Loucy (cell line): ENCODE data around the gene ZDHHC14.

Experiments used
- H2AFZ ChIP-seq: fragments of 200-600 bp; sonication (generic); 2 replicates; pipeline ENCODE4 v1.6.0; 2016; ENCODE audit warnings: antibody characterized with exemption, mild to moderate bottlenecking, low read length, moderate library complexity
- H3F3A ChIP-seq: fragments of 200-600 bp; 2 replicates; pipeline ENCODE4 v1.6.0; 2016; ENCODE audit warnings: antibody characterized with exemption, low read depth, mild to moderate bottlenecking
- H3K27me3 ChIP-seq: fragments of 200-600 bp; sonication (generic); 2 replicates; pipeline ENCODE4 v1.6.1; 2014; ENCODE audit warnings: low read length, mild to moderate bottlenecking; ENCODE audit not compliant: insufficient read depth, poor library complexity, severe bottlenecking
- H3K36me3 ChIP-seq: fragments of 200-600 bp; sonication (generic); 2 replicates; pipeline ENCODE4 v1.6.1; 2016; ENCODE audit warnings: low read length; ENCODE audit not compliant: insufficient read depth
- H3K4me1 ChIP-seq: fragments of 200-600 bp; sonication (generic); 2 replicates; pipeline ENCODE4 v1.5.1; 2014; ENCODE audit warnings: low read length, mild to moderate bottlenecking; ENCODE audit not compliant: insufficient read depth, poor library complexity, severe bottlenecking
- H3K4me2 ChIP-seq: fragments of 200-600 bp; sonication (generic); 2 replicates; pipeline ENCODE4 v1.6.0; 2014; ENCODE audit warnings: antibody characterized with exemption, low read length, low read depth, mild to moderate bottlenecking; ENCODE audit not compliant: poor library complexity, severe bottlenecking
- H3K4me3 ChIP-seq: fragments of 200-600 bp; sonication (generic); 2 replicates; pipeline ENCODE4 v1.5.1; 2014; ENCODE audit warnings: low read length, mild to moderate bottlenecking, mixed read lengths; ENCODE audit not compliant: poor library complexity, severe bottlenecking
- H3K79me2 ChIP-seq: fragments of 200-600 bp; sonication (generic); 2 replicates; pipeline ENCODE4 v1.6.1; 2014; ENCODE audit warnings: low read length; ENCODE audit not compliant: insufficient read depth
- H3K9ac ChIP-seq: fragments of 200-600 bp; sonication (generic); 2 replicates; pipeline ENCODE4 v1.6.0; 2014; ENCODE audit warnings: mild to moderate bottlenecking, low read depth, low read length, moderate library complexity; ENCODE audit not compliant: poor library complexity, severe bottlenecking
- H3K9me2 ChIP-seq: fragments of 200-600 bp; sonication (generic); replicated peaks from 2 replicates; pipeline ENCODE4 v1.6.1; 2016; ENCODE audit warnings: low read depth, low read length, mixed read lengths
- H3K9me3 ChIP-seq: fragments of 200-600 bp; sonication (generic); 2 replicates; pipeline ENCODE4 v1.6.1; 2014; ENCODE audit warnings: mild to moderate bottlenecking, antibody characterized with exemption, low read length, low read depth; ENCODE audit not compliant: insufficient read depth
- H4K20me1 ChIP-seq: fragments of 200-600 bp; sonication (generic); 2 replicates; pipeline ENCODE4 v1.6.0; 2014; ENCODE audit warnings: antibody characterized with exemption, low read length, mild to moderate bottlenecking; ENCODE audit not compliant: insufficient read depth, poor library complexity, severe bottlenecking
- EZH2phosphoT487 ChIP-seq: fragments of 200-600 bp; IDR thresholded peaks from 2 replicates; pipeline ENCODE4 v1.6.1; 2018; ENCODE audit warnings: antibody characterized with exemption, mild to moderate bottlenecking, moderate library complexity, borderline replicate concordance
- TF ChIP-seq, protein P1 (sequence below): fragments of 200-600 bp; sonication (generic); conservative IDR thresholded peaks from 2 replicates; pipeline ENCODE4 v1.5.1; 2014; ENCODE audit warnings: mild to moderate bottlenecking, antibody characterized with exemption, low read length

The ZDHHC14 gene

DNA sequence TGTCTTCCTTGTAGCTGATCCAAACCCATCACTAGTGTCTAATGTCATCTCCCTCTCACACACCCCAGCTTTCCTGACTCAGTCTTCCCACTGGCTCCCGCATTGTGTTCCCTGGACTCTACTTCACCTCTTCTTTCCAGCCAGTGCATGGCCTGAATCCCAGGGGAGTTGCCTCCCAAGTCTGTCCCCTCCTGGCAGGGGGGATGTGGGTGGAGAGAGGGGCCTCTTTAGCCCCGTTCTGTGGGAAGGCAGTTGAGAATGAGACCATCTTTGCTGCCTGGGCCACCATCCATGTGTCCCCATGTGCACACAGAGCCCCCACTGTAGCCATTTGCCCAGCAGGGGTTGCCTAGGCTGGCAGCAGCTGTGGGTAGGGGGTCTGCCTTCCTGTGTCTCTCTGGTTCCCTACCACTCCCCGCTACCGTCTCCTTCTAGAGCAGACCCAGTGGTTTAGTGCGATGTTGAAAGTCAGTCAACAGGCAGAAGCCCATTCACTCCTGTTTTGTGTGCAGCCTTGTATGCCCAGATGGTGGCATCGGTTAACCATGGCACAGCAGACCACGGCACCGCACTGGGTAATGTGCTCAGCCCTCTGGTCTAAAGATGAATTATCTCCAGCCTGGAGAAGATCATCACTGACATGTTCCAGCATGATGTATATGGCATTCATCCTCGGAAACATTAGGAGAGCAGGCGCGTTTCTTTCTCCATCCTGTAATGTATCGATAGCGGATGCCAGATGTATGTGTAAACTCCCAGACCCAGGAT is 263.2 kb downstream of the ZDHHC14 start:
- no peaks in the 10 kb centered on the region for H3K79me2 ChIP-seq
- no peaks in the 10 kb centered on the region for H3F3A ChIP-seq
- H4K20me1 ChIP-seq = no peaks in the 10 kb centered on the region
- H3K27me3 ChIP-seq = no peaks in the 10 kb centered on the region
- no peak overlapping the region for H3K9ac ChIP-seq
- H3K9me2 ChIP-seq = no peaks in the 10 kb centered on the region
- no peaks in the 10 kb centered on the region for H3K36me3 ChIP-seq
- TF ChIP-seq, protein P1, sequence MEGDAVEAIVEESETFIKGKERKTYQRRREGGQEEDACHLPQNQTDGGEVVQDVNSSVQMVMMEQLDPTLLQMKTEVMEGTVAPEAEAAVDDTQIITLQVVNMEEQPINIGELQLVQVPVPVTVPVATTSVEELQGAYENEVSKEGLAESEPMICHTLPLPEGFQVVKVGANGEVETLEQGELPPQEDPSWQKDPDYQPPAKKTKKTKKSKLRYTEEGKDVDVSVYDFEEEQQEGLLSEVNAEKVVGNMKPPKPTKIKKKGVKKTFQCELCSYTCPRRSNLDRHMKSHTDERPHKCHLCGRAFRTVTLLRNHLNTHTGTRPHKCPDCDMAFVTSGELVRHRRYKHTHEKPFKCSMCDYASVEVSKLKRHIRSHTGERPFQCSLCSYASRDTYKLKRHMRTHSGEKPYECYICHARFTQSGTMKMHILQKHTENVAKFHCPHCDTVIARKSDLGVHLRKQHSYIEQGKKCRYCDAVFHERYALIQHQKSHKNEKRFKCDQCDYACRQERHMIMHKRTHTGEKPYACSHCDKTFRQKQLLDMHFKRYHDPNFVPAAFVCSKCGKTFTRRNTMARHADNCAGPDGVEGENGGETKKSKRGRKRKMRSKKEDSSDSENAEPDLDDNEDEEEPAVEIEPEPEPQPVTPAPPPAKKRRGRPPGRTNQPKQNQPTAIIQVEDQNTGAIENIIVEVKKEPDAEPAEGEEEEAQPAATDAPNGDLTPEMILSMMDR = peak; percentile 65
- TF ChIP-seq EZH2phosphoT487 = no peak
- no peaks in the 10 kb centered on the region for H3K9me3 ChIP-seq
- H3K4me1 ChIP-seq = peaks cover 30% of the 10 kb centered on the region
- no peak overlapping the region for H2AFZ ChIP-seq
- no peak overlapping the region for H3K4me3 ChIP-seq
- H3K4me2 ChIP-seq = no peak overlapping the region

DNA sequence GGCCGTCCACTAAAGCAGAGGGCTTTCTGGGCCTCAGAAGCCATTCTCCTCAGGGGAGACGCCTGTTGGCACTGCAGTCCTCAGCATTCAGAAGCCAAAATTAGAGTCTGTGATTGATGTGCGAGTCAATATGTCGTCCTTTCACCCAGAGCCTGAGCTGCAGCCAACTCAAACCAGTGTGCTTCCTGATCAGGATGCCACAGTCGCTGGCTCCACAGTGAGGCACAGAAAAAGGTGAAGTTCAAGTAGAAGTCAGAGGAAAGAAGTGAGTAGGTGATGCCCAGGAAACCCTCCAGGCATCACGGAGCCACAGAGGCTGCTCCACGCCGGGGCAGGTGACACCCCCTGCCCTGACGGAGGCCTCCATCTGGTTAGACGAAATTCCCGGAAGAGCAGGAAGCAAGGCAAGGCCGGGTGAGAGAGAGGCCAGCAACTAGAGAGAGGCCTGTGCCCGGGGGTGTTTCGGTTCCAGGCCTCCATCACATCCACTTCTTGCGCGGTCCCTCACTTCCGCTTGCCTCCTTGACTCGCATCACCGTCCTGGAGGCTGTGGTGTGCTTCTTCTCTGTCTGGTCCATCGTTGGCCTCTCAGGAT is 264.3 kb downstream of the ZDHHC14 start:
- Histone ChIP-seq H3K9me2 (no peaks in the 10 kb centered on the region), H3K9ac (no peak overlapping the region), H3K79me2 (no peaks in the 10 kb centered on the region), H3K4me2 (no peak overlapping the region), H3K9me3 (no peaks in the 10 kb centered on the region), H3K27me3 (no peaks in the 10 kb centered on the region), H3K36me3 (no peaks in the 10 kb centered on the region), H4K20me1 (no peaks in the 10 kb centered on the region), H2AFZ (no peak overlapping the region), H3K4me1 (peaks cover 30% of the 10 kb centered on the region), H3F3A (no peaks in the 10 kb centered on the region), H3K4me3 (no peak overlapping the region)
- TF ChIP-seq, protein P1 = no peak
- no peak for TF ChIP-seq EZH2phosphoT487

DNA sequence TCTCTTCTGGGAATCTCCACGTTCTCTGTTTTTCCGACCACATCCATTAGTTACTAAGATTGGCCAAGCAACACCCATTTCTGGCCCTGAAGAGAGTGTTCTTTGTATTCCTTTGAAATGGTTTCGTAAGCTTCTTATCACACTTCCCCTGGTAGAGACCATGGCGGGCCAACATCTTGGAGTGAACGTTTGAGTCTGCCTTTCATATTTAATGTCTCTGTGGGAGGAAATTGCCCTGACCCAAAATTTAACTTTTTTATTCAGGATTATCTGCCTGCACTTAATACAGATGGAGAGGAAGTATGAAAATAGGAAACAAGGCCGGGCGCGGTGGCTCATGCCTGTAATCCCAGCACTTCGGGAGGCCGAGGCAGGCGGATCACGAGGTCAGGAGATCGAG is 265.0 kb downstream of the ZDHHC14 start:
- no peaks in the 10 kb centered on the region for H3K79me2 ChIP-seq
- no peak overlapping the region for H3K9ac ChIP-seq
- no peaks in the 10 kb centered on the region for H4K20me1 ChIP-seq
- no peaks in the 10 kb centered on the region for H3K36me3 ChIP-seq
- H3K9me2 ChIP-seq = no peaks in the 10 kb centered on the region
- TF ChIP-seq EZH2phosphoT487 = no peak
- TF ChIP-seq, protein P1 = no peak
- H3K4me2 ChIP-seq = no peak overlapping the region
- H3K4me3 ChIP-seq = no peak overlapping the region
- no peaks in the 10 kb centered on the region for H3F3A ChIP-seq
- no peaks in the 10 kb centered on the region for H3K9me3 ChIP-seq
- H3K4me1 ChIP-seq = peaks cover 30% of the 10 kb centered on the region
- no peaks in the 10 kb centered on the region for H3K27me3 ChIP-seq
- H2AFZ ChIP-seq = no peak overlapping the region
